Measurements from ENCODE around the gene NDUFS2.

Gene NDUFS2

DNA sequence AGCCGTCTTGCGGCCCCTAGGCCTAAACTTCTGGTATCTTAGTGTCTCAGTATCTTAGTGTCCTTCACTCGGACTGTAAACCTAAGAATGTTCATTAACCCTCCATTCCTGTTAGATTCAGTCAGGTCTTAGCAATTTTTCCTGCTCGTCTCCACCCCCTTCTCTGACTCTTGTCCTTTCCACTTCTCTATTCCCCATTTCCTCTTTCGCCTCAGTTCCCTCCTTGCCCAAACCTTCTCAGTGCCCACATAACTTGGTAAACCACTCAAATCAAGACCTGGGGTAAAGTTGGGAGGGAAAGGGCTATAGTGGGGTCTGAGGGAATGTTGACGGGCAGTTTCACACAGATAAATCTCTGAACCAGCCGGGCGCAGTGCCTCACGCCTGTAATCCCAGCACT, 12.2 kb downstream of the NDUFS2 start:
- Histone ChIP-seq H3K27me3 (no peaks in the 10 kb centered on the region), H3K4me1 (ENCODE audit: control insufficient read depth in 1 of 2, insufficient read depth in 1 of 2, low read depth in 1 of 2, low read length in 1 of 2) (peaks cover 64 to 69% of the 10 kb centered on the region in 2 experiments), H3K36me3 (peaks cover 40% of the 10 kb centered on the region), H3K4me3 (ENCODE audit: low read depth in 1 of 2, low read length in 1 of 2) (peak overlapping the region; percentile 64 to 87), H3K9me3 (no peaks in the 10 kb centered on the region), H3K27ac (peak overlapping the region; percentile 92)
- no peak for TF ChIP-seq CTCF (IDR thresholded peaks at IDR 0.05)

DNA sequence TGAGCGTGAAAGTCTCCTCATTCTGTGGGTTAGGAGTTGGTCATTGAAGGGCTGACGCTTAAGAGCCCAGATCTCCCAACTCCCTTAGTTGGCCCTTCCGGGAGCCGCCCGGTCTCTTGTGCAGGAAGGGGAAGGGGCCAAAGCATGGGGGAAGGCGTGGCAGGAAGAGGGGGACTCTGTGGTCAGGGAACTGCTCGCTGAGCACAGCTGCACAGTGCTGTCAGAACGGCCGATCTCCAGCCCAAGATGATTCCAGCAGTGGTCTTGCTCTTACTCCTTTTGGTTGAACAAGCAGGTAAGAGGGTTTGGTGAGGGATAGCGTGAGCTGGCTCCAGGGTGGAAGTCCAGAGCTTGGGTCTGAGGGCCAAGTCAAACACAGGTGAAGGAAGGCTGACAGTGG, 12.9 kb downstream of the NDUFS2 start, which contains the start of gene FCER1G:
TSS of gene FCER1G (plus strand) at position 220 of the 400 bp plus-strand sequence. CDS start at position 247, 27 bp downstream.
- no peaks in the 10 kb centered on the region for H3K27me3 ChIP-seq
- no peaks in the 10 kb centered on the region for H3K9me3 ChIP-seq
- H3K36me3 ChIP-seq: peaks cover 40% of the 10 kb centered on the region
- H3K4me1 ChIP-seq (ENCODE audit: control insufficient read depth in 1 of 2, insufficient read depth in 1 of 2, low read depth in 1 of 2, low read length in 1 of 2): peaks cover 60 to 69% of the 10 kb centered on the region in 2 experiments
- peak within 1 kb of the TSS; percentile 92 for H3K27ac ChIP-seq
- no peak for TF ChIP-seq CTCF (IDR thresholded peaks at IDR 0.05)
- H3K4me3 ChIP-seq (ENCODE audit: low read depth in 1 of 2, low read length in 1 of 2): peak within 1 kb of the TSS; percentile 64 to 87

DNA sequence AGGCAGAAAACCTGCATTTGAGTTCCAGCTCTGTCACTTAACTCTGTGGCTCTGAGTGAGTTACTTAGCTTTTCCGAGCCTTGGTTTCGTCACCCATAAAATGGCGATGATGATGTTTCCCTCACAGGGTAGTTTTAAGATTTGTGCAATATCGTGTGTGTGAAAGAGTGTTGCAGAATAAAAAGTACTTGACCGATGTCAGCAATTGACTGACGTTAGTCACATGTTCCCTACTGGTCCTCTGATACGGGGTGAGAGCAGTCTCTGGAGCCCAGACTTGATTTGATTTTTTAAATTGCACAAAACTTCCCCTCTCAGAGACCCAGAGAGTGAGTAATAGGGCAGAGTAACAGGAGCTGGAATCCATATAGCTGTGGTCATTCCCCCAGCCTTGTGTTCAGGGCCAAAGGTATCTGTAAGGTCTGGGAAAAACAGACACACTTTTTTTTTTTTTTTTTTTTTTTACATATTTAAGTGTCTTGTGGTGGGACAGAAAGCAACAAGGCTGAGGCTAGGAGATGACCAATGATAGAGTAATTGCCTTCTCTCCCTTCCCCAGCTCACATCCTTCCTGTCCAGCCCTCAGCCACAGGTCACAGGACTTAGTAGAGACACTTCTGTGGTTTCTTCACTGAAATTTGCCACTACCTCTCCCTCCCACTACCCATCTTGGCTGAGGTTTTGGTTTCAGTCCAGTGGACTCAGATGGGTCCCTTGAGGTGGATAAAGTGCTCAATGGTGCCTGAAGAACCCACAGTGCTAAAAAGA, 15.0 kb downstream of the NDUFS2 start:
- H3K4me1 ChIP-seq (ENCODE audit: control insufficient read depth in 1 of 2, insufficient read depth in 1 of 2, low read depth in 1 of 2, low read length in 1 of 2): peaks cover 60 to 66% of the 10 kb centered on the region in 2 experiments
- H3K27ac ChIP-seq: peak overlapping the region; percentile 92
- no peak for TF ChIP-seq CTCF (IDR thresholded peaks at IDR 0.05)
- H3K4me3 ChIP-seq (ENCODE audit: low read depth in 1 of 2, low read length in 1 of 2): peak overlapping the region; percentile 64 to 87
- no peaks in the 10 kb centered on the region for H3K9me3 ChIP-seq
- H3K36me3 ChIP-seq: peaks cover 35% of the 10 kb centered on the region
- H3K27me3 ChIP-seq: no peaks in the 10 kb centered on the region

DNA sequence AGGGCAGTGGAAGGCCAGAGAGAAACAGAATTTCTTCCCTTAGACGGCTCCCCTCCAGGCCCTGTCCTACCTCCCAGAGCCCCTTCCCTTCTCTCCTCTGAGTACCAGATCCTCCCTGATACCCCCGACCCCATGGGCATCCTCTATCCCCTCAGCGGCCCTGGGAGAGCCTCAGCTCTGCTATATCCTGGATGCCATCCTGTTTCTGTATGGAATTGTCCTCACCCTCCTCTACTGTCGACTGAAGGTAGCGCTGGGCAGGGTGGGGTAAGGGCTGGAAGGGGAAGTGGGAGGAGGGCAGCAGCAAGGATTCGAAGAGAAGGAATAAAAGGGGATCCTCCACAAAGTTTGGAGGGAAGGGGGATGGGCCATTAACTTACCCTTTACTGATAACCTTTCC, 15.7 kb downstream of the NDUFS2 start:
- Histone ChIP-seq H3K4me1 (ENCODE audit: control insufficient read depth in 1 of 2, insufficient read depth in 1 of 2, low read depth in 1 of 2, low read length in 1 of 2) (peaks cover 63 to 66% of the 10 kb centered on the region in 2 experiments), H3K9me3 (no peaks in the 10 kb centered on the region), H3K27me3 (no peaks in the 10 kb centered on the region), H3K36me3 (peaks cover 30% of the 10 kb centered on the region), H3K27ac (peak overlapping the region; percentile 92), H3K4me3 (ENCODE audit: low read depth in 1 of 2, low read length in 1 of 2) (peak overlapping the region; percentile 64 to 87)
- TF ChIP-seq CTCF (IDR thresholded peaks at IDR 0.05): no peak

- Histone ChIP-seq H3K27ac (peak overlapping the region; percentile 92), H3K4me3 (ENCODE audit: low read depth in 1 of 2, low read length in 1 of 2) (peak overlapping the region; percentile 64 to 87), H3K9me3 (no peaks in the 10 kb centered on the region), H3K4me1 (ENCODE audit: control insufficient read depth in 1 of 2, insufficient read depth in 1 of 2, low read depth in 1 of 2, low read length in 1 of 2) (peaks cover 56 to 60% of the 10 kb centered on the region in 2 experiments), H3K36me3 (peaks cover 34% of the 10 kb centered on the region), H3K27me3 (no peaks in the 10 kb centered on the region)
- TF ChIP-seq CTCF (IDR thresholded peaks at IDR 0.05): no peak
These were observed 16.3 kb downstream of the NDUFS2 start for GRCh38 chr1:161218301-161219077.
